ENCODE data around the gene GLI1.
"Not testable (repeated sequence)": the region's sequence is repeated elsewhere in the genome, so short reads cannot be mapped to it uniquely, and the experiment has no call there.

Gene GLI1

GRCh38 chr12:57490126-57490525 is 30.5 kb downstream of the GLI1 start:
- no peak for DNase-seq
- Mint-ChIP-seq H3K4me3 (no peak overlapping the region), H3K27ac (no peak overlapping the region), H3K9me3 (no peaks in the 10 kb centered on the region), H3K27me3 (ENCODE audit: low read depth, poor library complexity) (no peaks in the 10 kb centered on the region), H3K4me1 (peaks cover 16% of the 10 kb centered on the region), H3K36me3 (ENCODE audit: low read depth) (peaks cover 41% of the 10 kb centered on the region)
- no peak for TF ChIP-seq CTCF (IDR thresholded peaks at IDR 0.05)

- H3K36me3 Mint-ChIP-seq (ENCODE audit: low read depth) = peaks cover 50% of the 10 kb centered on the region
- no peak overlapping the region for H3K4me3 Mint-ChIP-seq
- H3K27me3 Mint-ChIP-seq (ENCODE audit: low read depth, poor library complexity) = no peaks in the 10 kb centered on the region
- no peak for DNase-seq
- peak overlapping the region; percentile 86 for H3K27ac Mint-ChIP-seq
- no peak for TF ChIP-seq CTCF (IDR thresholded peaks at IDR 0.05)
- no peaks in the 10 kb centered on the region for H3K9me3 Mint-ChIP-seq
- H3K4me1 Mint-ChIP-seq = peaks cover 16% of the 10 kb centered on the region
These were observed 32.1 kb downstream of the GLI1 start for GRCh38 chr12:57491393-57492280.

DNA sequence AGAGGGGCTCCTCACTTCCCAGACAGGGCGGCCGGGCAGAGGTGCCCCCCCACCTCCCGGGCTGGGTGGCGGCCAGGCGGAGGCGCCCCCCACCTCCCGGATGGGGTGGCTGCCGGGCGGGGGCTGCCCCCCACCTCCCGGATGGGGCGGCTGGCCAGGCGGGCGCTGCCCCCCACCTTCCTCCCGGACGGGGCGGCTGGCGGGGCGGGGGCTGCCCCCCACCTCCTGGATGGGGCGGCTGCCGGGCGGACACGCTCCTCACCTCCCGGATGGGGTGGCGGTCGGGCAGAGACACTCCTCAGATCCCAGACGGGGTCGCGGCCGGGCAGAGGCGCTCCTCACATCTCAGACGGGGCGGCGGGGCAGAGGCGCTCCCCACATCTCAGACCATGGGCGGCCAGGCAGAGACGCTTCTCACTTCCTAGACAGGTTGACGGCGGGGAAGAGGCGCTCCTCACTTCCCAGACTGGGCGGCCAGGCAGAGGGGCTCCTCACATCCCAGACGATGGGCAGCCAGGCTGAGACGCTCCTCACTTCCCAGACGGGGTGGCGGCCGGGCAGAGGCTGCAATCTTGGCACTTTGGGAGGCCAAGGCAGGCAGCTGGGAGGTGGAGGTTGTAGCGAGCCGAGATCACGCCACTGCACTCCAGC is 35.6 kb downstream of the GLI1 start:
- not testable (repeated sequence) for H3K27me3 Mint-ChIP-seq (ENCODE audit: low read depth, poor library complexity); H3K4me1 Mint-ChIP-seq; H3K9me3 Mint-ChIP-seq; DNase-seq; H3K27ac Mint-ChIP-seq; H3K4me3 Mint-ChIP-seq
- peaks cover 69% of the 10 kb centered on the region for H3K36me3 Mint-ChIP-seq (ENCODE audit: low read depth)

- no peaks in the 10 kb centered on the region for H3K27me3 Mint-ChIP-seq (ENCODE audit: low read depth, poor library complexity)
- no peaks in the 10 kb centered on the region for H3K4me1 Mint-ChIP-seq
- H3K27ac Mint-ChIP-seq = no peak overlapping the region
- TF ChIP-seq CTCF (IDR thresholded peaks at IDR 0.05) = no peak
- H3K36me3 Mint-ChIP-seq (ENCODE audit: low read depth) = peaks cover 71% of the 10 kb centered on the region
- H3K4me3 Mint-ChIP-seq = no peak overlapping the region
- no peak for DNase-seq
- no peaks in the 10 kb centered on the region for H3K9me3 Mint-ChIP-seq
These were observed 37.2 kb downstream of the GLI1 start for GRCh38 chr12:57496822-57497221.

- Mint-ChIP-seq H3K9me3 (no peaks in the 10 kb centered on the region), H3K4me3 (no peak overlapping the region), H3K4me1 (no peaks in the 10 kb centered on the region), H3K27me3 (ENCODE audit: low read depth, poor library complexity) (no peaks in the 10 kb centered on the region), H3K36me3 (ENCODE audit: low read depth) (peaks cover 74% of the 10 kb centered on the region), H3K27ac (peak overlapping the region; percentile 89)
- no peak for DNase-seq
- TF ChIP-seq CTCF (IDR thresholded peaks at IDR 0.05) = no peak
These were observed 37.9 kb downstream of the GLI1 start for GRCh38 chr12:57497223-57498131.

GRCh38 chr12:57498132-57498502 is 38.5 kb downstream of the GLI1 start:
- H3K9me3 Mint-ChIP-seq = no peaks in the 10 kb centered on the region
- H3K27me3 Mint-ChIP-seq (ENCODE audit: low read depth, poor library complexity) = no peaks in the 10 kb centered on the region

More at GRCh38 chr12:57498132-57498502, 38.5 kb downstream of the GLI1 start:
- TF ChIP-seq CTCF (IDR thresholded peaks at IDR 0.05) = no peak
- H3K27ac Mint-ChIP-seq = peak overlapping the region; percentile 45
- H3K4me3 Mint-ChIP-seq = no peak overlapping the region
- H3K36me3 Mint-ChIP-seq (ENCODE audit: low read depth) = peaks cover 73% of the 10 kb centered on the region
- no peaks in the 10 kb centered on the region for H3K4me1 Mint-ChIP-seq
- no peak for DNase-seq
